H1 (cell line): ENCODE measurements around the gene FMOD. TPM values are rescaled to one million over a fixed set of nuclear protein-coding genes. Genes with fewer than 3 reads are reported as not detected.

Source experiments
- BRCA1 ChIP-seq: IDR thresholded peaks from 2 replicates; pipeline ENCODE4 v1.6.1; 2012; ENCODE audit warnings: low read depth, low read length, improper control_type of control experiment
- CBX8 ChIP-seq: fragments of 300-800, 300-1000 bp; sonication (generic); IDR thresholded peaks from 2 replicates; pipeline ENCODE4 v1.7.1; 2016; ENCODE audit warnings: low read depth, low read length, borderline replicate concordance
- CEBPB ChIP-seq: IDR thresholded peaks from 2 replicates; pipeline ENCODE4 v1.6.1; 2012; ENCODE audit warnings: low read depth, low read length
- CHD1 ChIP-seq: IDR thresholded peaks from 2 replicates; pipeline ENCODE4 v1.6.1; 2012; ENCODE audit warnings: low read depth, low read length, improper control_type of control experiment
- EP300 ChIP-seq, 2 experiments: IDR thresholded peaks; 1 replicate in 1 of 2; 2 replicates in 1 of 2; pipeline ENCODE4 v1.6.1; 2011 to 2012; ENCODE audit warnings: low read depth in 2 of 2, low read length in 2 of 2, mild to moderate bottlenecking in 2 of 2, borderline replicate concordance in 1 of 2, inconsistent platforms in 1 of 2, moderate library complexity in 1 of 2
- HDAC6 ChIP-seq: IDR thresholded peaks from one replicate; pipeline ENCODE4 v1.7.1; 2012; ENCODE audit warnings: low read depth, mild to moderate bottlenecking, inconsistent platforms, low read length, moderate library complexity
- JUN ChIP-seq: IDR thresholded peaks from 2 replicates; pipeline ENCODE4 v1.6.1; 2011; ENCODE audit warnings: low read depth, mild to moderate bottlenecking, improper control_type of control experiment, low read length
- KDM1A ChIP-seq: fragments of 200-600, 300-600 bp; sonication (generic); IDR thresholded peaks from 2 replicates; pipeline ENCODE4 v1.7.1; 2016; ENCODE audit warnings: mild to moderate bottlenecking, low read length, borderline replicate concordance
- KDM4A ChIP-seq: IDR thresholded peaks from one replicate; pipeline ENCODE4 v1.7.1; 2012; ENCODE audit warnings: low read depth, mild to moderate bottlenecking, moderate library complexity, low read length, inconsistent platforms; ENCODE audit not compliant: severe bottlenecking
- MAFK ChIP-seq: IDR thresholded peaks from 2 replicates; pipeline ENCODE4 v1.6.1; 2012; ENCODE audit warnings: low read depth, mild to moderate bottlenecking, improper control_type of control experiment, low read length
- NANOG ChIP-seq: IDR thresholded peaks from 2 replicates; pipeline ENCODE4 v1.6.1; 2011; ENCODE audit warnings: low read length, low read depth, mild to moderate bottlenecking, inconsistent platforms; ENCODE audit not compliant: insufficient read depth, poor library complexity, severe bottlenecking
- POLR2A ChIP-seq, 2 experiments: IDR thresholded peaks; 1 replicate in 1 of 2; 2 replicates in 1 of 2; pipeline ENCODE4 v1.6.1; 2011; ENCODE audit warnings: low read depth in 2 of 2, low read length in 2 of 2, mild to moderate bottlenecking in 2 of 2; ENCODE audit errors: control extremely low read depth in 1 of 2
- RXRA ChIP-seq: IDR thresholded peaks from 2 replicates; pipeline ENCODE4 v1.6.1; 2011; ENCODE audit warnings: low read depth, mild to moderate bottlenecking, low read length, moderate library complexity; ENCODE audit not compliant: insufficient read depth
- SIN3A ChIP-seq, 2 experiments: IDR thresholded peaks in 1 of 2; conservative IDR thresholded peaks in 1 of 2; 2 replicates each; pipeline ENCODE4 v1.6.1; 2011 to 2012; ENCODE audit warnings: low read length in 2 of 2, improper control_type of control experiment in 1 of 2, low read depth in 1 of 2, mild to moderate bottlenecking in 1 of 2
- SP1 ChIP-seq: IDR thresholded peaks from 2 replicates; pipeline ENCODE4 v1.6.1; 2011; ENCODE audit warnings: low read depth, low read length
- SP2 ChIP-seq: IDR thresholded peaks from 2 replicates; pipeline ENCODE4 v1.6.1; 2012; ENCODE audit warnings: mild to moderate bottlenecking, low read length, inconsistent platforms
- SUZ12 ChIP-seq: fragments of 200-600 bp; sonication (generic); IDR thresholded peaks from 2 replicates; pipeline ENCODE4 v1.6.1; 2012; ENCODE audit warnings: mild to moderate bottlenecking, inconsistent platforms, low read length, moderate library complexity, mixed read lengths
- TAF1 ChIP-seq: IDR thresholded peaks from 2 replicates; pipeline ENCODE4 v1.6.1; 2011; ENCODE audit warnings: mild to moderate bottlenecking, low read depth, low read length
- TCF12 ChIP-seq: IDR thresholded peaks from 2 replicates; pipeline ENCODE4 v1.6.1; 2011; ENCODE audit warnings: low read depth, mild to moderate bottlenecking, low read length
- TEAD4 ChIP-seq: IDR thresholded peaks from 2 replicates; pipeline ENCODE4 v1.6.1; 2012; ENCODE audit warnings: low read depth, low read length, inconsistent platforms, mixed read lengths
- ZNF274 ChIP-seq: IDR thresholded peaks from 2 replicates; pipeline ENCODE4 v1.7.0; 2012; ENCODE audit warnings: low read length, borderline replicate concordance; ENCODE audit errors: extremely low read depth
- polyA plus RNA-seq, 7 experiments: library from polyadenylated mRNA; depleted of rRNA in 3 of 7; stranded (reverse) in 5 of 7; unstranded in 2 of 7; fragments of >200 nt in 5 of 7; fragments of 200-250 nt in 2 of 7; gene quantifications; 1 replicate in 5 of 7; 2 replicates in 1 of 7; 4 replicates in 1 of 7; pipeline versions ENCODE4 v1.2.1 to v1.2.3, GENCODE V29; 2011 to 2013; ENCODE audit warnings: missing spikeins in 2 of 7, mixed read lengths in 2 of 7
- total RNA-seq: library from RNA; stranded (reverse); fragmentation: NEBNext Ultra II Directional; extraction: Animal tissue kit (Norgen Biotek cat#: 25700); gene quantifications from 2 replicates; pipeline ENCODE4 v1.2.1, GENCODE V29; 2021
- TF ChIP-seq, protein P1 (sequence below), 3 experiments: IDR thresholded peaks; 1 replicate in 2 of 3; 2 replicates in 1 of 3; pipeline versions ENCODE4 v1.5.1 to v1.6.1; 2011; ENCODE audit warnings: low read length in 3 of 3, mild to moderate bottlenecking in 3 of 3, inconsistent platforms in 2 of 3, low read depth in 1 of 3, moderate library complexity in 1 of 3; ENCODE audit not compliant: insufficient read depth in 1 of 3; ENCODE audit errors: control extremely low read depth in 1 of 3
- TF ChIP-seq, protein P2 (sequence below): IDR thresholded peaks from 2 replicates; pipeline ENCODE4 v1.6.1; 2011; ENCODE audit warnings: low read length, improper control_type of control experiment

Gene FMOD
- total and polyA plus RNA-seq, 2 of the 8 experiments (the other 6 are each of a cell fraction or from before 2014, with no cell fraction given), result 0.17 to 0.32 TPM

GRCh38 chr1:203307641-203308126, 43.2 kb downstream of the FMOD start (continued):
- TF ChIP-seq SP1, result peak; percentile 30; the same call in 1 of the 2 replicates
- TF ChIP-seq TAF1, result no peak
- TF ChIP-seq TCF12, result peak; percentile 93
- no peak for TF ChIP-seq KDM1A
- TF ChIP-seq TEAD4, result no peak
- no peak for TF ChIP-seq RXRA
- TF ChIP-seq KDM4A, result no peak
- TF ChIP-seq HDAC6, result no peak
- TF ChIP-seq ZNF274, result no peak
- TF ChIP-seq BRCA1, result no peak
- TF ChIP-seq JUN, result no peak
- TF ChIP-seq EP300 (IDR thresholded peaks at IDR 0.05; ENCODE audit: borderline replicate concordance in 1 of 2, low read depth in 2 of 2, low read length in 2 of 2), result peak in 1 of 2 experiments; percentile 23; a peak in 1 of 3 replicates
- TF ChIP-seq CEBPB, result no peak
- TF ChIP-seq CHD1, result no peak
- no peak for TF ChIP-seq MAFK
- TF ChIP-seq CBX8, result no peak
- TF ChIP-seq SUZ12, result no peak
- TF ChIP-seq SP2, result no peak
- TF ChIP-seq, protein P1, sequence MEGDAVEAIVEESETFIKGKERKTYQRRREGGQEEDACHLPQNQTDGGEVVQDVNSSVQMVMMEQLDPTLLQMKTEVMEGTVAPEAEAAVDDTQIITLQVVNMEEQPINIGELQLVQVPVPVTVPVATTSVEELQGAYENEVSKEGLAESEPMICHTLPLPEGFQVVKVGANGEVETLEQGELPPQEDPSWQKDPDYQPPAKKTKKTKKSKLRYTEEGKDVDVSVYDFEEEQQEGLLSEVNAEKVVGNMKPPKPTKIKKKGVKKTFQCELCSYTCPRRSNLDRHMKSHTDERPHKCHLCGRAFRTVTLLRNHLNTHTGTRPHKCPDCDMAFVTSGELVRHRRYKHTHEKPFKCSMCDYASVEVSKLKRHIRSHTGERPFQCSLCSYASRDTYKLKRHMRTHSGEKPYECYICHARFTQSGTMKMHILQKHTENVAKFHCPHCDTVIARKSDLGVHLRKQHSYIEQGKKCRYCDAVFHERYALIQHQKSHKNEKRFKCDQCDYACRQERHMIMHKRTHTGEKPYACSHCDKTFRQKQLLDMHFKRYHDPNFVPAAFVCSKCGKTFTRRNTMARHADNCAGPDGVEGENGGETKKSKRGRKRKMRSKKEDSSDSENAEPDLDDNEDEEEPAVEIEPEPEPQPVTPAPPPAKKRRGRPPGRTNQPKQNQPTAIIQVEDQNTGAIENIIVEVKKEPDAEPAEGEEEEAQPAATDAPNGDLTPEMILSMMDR (IDR thresholded peaks at IDR 0.05; ENCODE audit: control extremely low read depth in 1 of 3, insufficient read depth in 1 of 3, low read depth in 1 of 3, low read length in 3 of 3), result no peak
- TF ChIP-seq POLR2A (IDR thresholded peaks at IDR 0.05; ENCODE audit: control extremely low read depth in 1 of 2, low read depth in 2 of 2, low read length in 2 of 2), result no peak
- peak; percentile 64 for TF ChIP-seq NANOG
- TF ChIP-seq SIN3A (conservative IDR thresholded peaks at IDR 0.05 in 1 of 2, IDR thresholded peaks at IDR 0.05 in 1 of 2; ENCODE audit: low read depth in 1 of 2, low read length in 2 of 2), result no peak
- TF ChIP-seq, protein P2, sequence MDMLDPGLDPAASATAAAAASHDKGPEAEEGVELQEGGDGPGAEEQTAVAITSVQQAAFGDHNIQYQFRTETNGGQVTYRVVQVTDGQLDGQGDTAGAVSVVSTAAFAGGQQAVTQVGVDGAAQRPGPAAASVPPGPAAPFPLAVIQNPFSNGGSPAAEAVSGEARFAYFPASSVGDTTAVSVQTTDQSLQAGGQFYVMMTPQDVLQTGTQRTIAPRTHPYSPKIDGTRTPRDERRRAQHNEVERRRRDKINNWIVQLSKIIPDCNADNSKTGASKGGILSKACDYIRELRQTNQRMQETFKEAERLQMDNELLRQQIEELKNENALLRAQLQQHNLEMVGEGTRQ, result no peak
- TF ChIP-seq, all 59 proteins: peak for 7
